Right kidney (tissue), 1 donor: ENCODE measurements around the gene CENPA.
"Not testable (repeated sequence)": the region's sequence is repeated elsewhere in the genome, so short reads cannot be mapped to it uniquely, and the experiment has no call there.

Source experiments
- DNase-seq: peaks from one replicate; pipeline ENCODE4 v3.0.0-alpha.2; 2016

CENPA gene

GRCh38 chr2:26759845-26760244 is 26.0 kb upstream of the CENPA start:
- no peak for DNase-seq

- not testable (repeated sequence) for DNase-seq
Observed at GRCh38 chr2:26760991-26761390, 24.9 kb upstream of the CENPA start.

GRCh38 chr2:26763019-26763418 is 22.8 kb upstream of the CENPA start:
- DNase-seq, result no peak

GRCh38 chr2:26764078-26764887 is 21.6 kb upstream of the CENPA start, which contains the start of gene SLC35F6:
Gene SLC35F6, plus strand, starts transcription at chr2:26764284. Its CDS starts 66 bp downstream, at chr2:26764350.
- peak; percentile 94 for DNase-seq

GRCh38 chr2:26764906-26765305 is 20.9 kb upstream of the CENPA start:
- no peak for DNase-seq

- no peak for DNase-seq
Observed at GRCh38 chr2:26765475-26766200, 20.2 kb upstream of the CENPA start.

- no peak for DNase-seq
Observed at GRCh38 chr2:26767129-26767528, 18.7 kb upstream of the CENPA start.

- DNase-seq, result no peak
Observed at GRCh38 chr2:26767894-26768487, 17.9 kb upstream of the CENPA start.

- no peak for DNase-seq
Observed at GRCh38 chr2:26768759-26769088, 17.1 kb upstream of the CENPA start.

- DNase-seq, result no peak
Observed at GRCh38 chr2:26769089-26769761, 16.6 kb upstream of the CENPA start.

GRCh38 chr2:26770986-26771586 is 14.8 kb upstream of the CENPA start:
- DNase-seq, result no peak

GRCh38 chr2:26772064-26773001 is 13.5 kb upstream of the CENPA start:
- DNase-seq, result no peak

- no peak for DNase-seq
Observed at GRCh38 chr2:26776195-26776800, 9.6 kb upstream of the CENPA start.

GRCh38 chr2:26778098-26778497 is 7.8 kb upstream of the CENPA start:
- no peak for DNase-seq

GRCh38 chr2:26778507-26778906 is 7.3 kb upstream of the CENPA start:
- DNase-seq, result no peak

GRCh38 chr2:26780203-26780760 is 5.6 kb upstream of the CENPA start:
- no peak for DNase-seq

GRCh38 chr2:26782876-26783704 is 2.8 kb upstream of the CENPA start:
- DNase-seq, result no peak

- no peak for DNase-seq
Observed at GRCh38 chr2:26784570-26785234, 1.2 kb upstream of the CENPA start.
